Measurements from ENCODE around the gene PTPN22.
A peak's percentile ranks its signal among the peaks of the same experiment; 100 is the strongest.

Gene PTPN22

DNA sequence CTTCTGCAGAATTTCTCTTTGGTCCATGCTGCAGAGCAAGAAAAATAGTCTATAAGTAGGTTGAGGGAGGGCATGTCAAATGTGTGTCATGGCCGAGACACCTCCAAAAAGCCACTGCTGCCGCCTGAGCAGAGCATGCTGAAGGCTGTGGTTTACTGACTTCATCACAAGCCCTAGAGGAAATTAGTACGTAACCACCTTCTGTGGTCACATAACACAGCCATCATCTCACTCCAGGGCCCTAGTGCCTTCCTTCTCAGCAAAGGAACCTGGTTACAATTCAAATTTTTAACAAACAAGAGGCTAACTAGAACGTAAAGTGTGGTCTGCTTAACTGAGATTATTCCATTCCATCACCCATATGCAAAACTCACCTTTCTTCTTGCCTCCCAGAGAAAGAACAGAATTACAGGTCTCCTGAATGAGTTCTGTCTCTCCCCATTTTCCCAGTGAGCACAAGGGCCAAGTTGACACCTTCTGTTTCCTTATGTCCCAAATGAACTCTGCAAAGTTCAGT, at the start of gene PTPN22:
PTPN22 (minus strand) TSS at position 116 of the 517 bp plus-strand sequence.
- DNase-seq (ENCODE audit: low read depth) = peak; percentile 74
- TF ChIP-seq, protein P1, sequence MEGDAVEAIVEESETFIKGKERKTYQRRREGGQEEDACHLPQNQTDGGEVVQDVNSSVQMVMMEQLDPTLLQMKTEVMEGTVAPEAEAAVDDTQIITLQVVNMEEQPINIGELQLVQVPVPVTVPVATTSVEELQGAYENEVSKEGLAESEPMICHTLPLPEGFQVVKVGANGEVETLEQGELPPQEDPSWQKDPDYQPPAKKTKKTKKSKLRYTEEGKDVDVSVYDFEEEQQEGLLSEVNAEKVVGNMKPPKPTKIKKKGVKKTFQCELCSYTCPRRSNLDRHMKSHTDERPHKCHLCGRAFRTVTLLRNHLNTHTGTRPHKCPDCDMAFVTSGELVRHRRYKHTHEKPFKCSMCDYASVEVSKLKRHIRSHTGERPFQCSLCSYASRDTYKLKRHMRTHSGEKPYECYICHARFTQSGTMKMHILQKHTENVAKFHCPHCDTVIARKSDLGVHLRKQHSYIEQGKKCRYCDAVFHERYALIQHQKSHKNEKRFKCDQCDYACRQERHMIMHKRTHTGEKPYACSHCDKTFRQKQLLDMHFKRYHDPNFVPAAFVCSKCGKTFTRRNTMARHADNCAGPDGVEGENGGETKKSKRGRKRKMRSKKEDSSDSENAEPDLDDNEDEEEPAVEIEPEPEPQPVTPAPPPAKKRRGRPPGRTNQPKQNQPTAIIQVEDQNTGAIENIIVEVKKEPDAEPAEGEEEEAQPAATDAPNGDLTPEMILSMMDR (IDR thresholded peaks at IDR 0.05; ENCODE audit: insufficient read depth, low read depth, low read length, missing control alignments) = no peak
- H3K4me3 ChIP-seq (ENCODE audit: low read length) = no peak within 1 kb of the TSS

DNA sequence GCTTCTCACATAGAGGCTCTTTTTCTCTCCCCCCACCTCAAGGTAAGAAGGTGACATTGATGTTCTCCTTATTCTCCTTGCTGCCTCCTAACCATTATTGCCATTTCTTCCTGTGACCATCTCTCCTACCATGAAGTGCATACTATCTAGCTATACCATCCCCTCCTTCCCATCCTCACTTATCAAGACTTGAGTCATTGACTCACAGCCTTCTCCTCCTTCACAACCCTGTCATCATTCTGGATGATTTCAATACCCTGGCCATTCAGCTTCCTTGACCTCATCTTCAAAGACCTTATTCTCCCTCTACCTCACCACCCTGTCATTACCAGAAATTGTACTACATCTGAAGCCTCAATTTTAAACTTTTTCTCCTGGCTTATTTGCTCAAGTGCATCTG, 46.7 kb upstream of the PTPN22 start:
- no peak for DNase-seq (ENCODE audit: low read depth)
- TF ChIP-seq, protein P1 (IDR thresholded peaks at IDR 0.05; ENCODE audit: insufficient read depth, low read depth, low read length, missing control alignments) = no peak
- no peak overlapping the region for H3K4me3 ChIP-seq (ENCODE audit: low read length)

- TF ChIP-seq, protein P1 (IDR thresholded peaks at IDR 0.05; ENCODE audit: insufficient read depth, low read depth, low read length, missing control alignments) = no peak
- peak; percentile 95 for DNase-seq (ENCODE audit: low read depth)
- H3K4me3 ChIP-seq (ENCODE audit: low read length) = no peak overlapping the region
These were observed 46.0 kb upstream of the PTPN22 start for GRCh38 chr1:113917400-113918082.

GRCh38 chr1:113916974-113917373, 45.5 kb upstream of the PTPN22 start:
- TF ChIP-seq, protein P1 (IDR thresholded peaks at IDR 0.05; ENCODE audit: insufficient read depth, low read depth, low read length, missing control alignments) = no peak
- no peak for DNase-seq (ENCODE audit: low read depth)
- no peak overlapping the region for H3K4me3 ChIP-seq (ENCODE audit: low read length)

DNA sequence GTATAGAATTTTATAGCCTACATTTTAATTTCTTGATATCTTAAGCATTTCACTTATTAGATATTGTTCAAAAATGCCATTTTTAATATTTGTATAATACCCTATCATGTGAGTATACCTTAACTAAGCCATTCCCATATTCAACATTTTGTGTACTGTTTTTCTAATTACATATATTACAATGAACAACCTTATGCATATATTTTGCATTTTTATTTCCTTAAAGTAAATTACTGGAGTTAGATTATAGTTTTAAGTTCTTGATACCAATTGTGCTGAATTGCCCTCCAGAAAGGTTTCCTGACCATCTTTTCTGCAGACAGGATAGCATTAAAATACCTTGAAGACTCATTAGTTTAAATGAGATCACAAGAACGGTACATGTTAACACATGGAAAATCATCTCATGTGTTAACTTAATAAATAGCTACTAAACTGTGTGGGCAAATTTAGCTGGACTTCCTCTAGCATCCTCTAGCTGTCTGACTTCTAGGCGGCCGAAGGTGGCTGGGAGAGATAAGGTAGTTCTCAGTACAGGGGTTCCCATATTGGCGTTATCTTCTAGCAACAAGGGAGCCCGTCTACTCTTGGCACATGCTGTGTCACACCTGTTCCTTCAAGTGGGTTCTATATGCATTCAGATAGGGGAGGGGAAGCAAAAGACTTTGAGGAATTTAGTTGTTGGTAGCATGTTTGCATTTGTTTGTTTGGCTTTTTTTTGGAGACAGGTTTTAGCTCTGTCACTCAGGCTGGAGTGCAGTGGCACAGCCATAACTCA, 42.6 kb upstream of the PTPN22 start:
- TF ChIP-seq, protein P1 (IDR thresholded peaks at IDR 0.05; ENCODE audit: insufficient read depth, low read depth, low read length, missing control alignments) = no peak
- no peak overlapping the region for H3K4me3 ChIP-seq (ENCODE audit: low read length)

DNA sequence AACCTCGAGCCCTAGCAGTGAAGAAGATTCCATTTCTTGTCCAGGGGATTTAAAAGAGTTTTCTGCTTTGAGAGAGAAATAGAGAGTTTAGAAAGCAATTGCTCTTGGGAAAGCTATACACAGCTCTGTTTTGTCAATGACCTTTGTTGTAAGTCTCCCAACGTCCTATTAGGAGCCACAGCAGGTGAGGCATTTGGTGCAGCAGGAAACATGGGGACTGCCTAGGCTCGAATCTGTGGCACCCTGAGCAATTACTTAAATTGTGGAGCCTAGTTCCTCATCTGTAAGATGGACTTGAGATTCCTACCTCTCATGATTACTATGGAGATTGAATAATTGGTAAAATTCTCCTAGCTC, 41.8 kb upstream of the PTPN22 start:
- TF ChIP-seq, protein P1 (IDR thresholded peaks at IDR 0.05; ENCODE audit: insufficient read depth, low read depth, low read length, missing control alignments) = no peak
- H3K4me3 ChIP-seq (ENCODE audit: low read length) = no peak overlapping the region
- DNase-seq (ENCODE audit: low read depth) = no peak

More for the DNA sequence above, 42.6 kb upstream of the PTPN22 start:
- DNase-seq (ENCODE audit: low read depth) = no peak
